ENCODE results near the gene PNRC2. TPM values are rescaled to one million over a fixed set of nuclear protein-coding genes. Genes with fewer than 3 reads are reported as not detected.
"Not testable (repeated sequence)": the region's sequence is repeated elsewhere in the genome, so short reads cannot be mapped to it uniquely, and the experiment has no call there.

PNRC2 gene
- total RNA-seq, 1 experiment from 2014 or later, result 67.7 TPM

GRCh38 chr1:23989263-23989662, 29.6 kb downstream of the PNRC2 start:
- H3K9me2 ChIP-seq (ENCODE audit: insufficient read depth), result no peaks in the 10 kb centered on the region
- no peaks in the 10 kb centered on the region for H3K79me2 ChIP-seq (ENCODE audit: low read depth)
- H3K27me3 ChIP-seq (ENCODE audit: insufficient read depth, low read depth), result no peaks in the 10 kb centered on the region
- H3K36me3 ChIP-seq (ENCODE audit: low read depth), result no peaks in the 10 kb centered on the region
- no peak overlapping the region for H3K27ac ChIP-seq
- no peak overlapping the region for H3K4me3 ChIP-seq
- no peaks in the 10 kb centered on the region for H3F3A ChIP-seq (ENCODE audit: insufficient read depth, low read depth)
- H3K4me2 ChIP-seq, result no peak overlapping the region
- no peak for DNase-seq
- no peaks in the 10 kb centered on the region for H4K20me1 ChIP-seq (ENCODE audit: insufficient read depth)
- no TSS peak for BruUV-seq (replicated peaks)
- TF ChIP-seq CTCF (conservative IDR thresholded peaks at IDR 0.05) (no peak), EZH2 (IDR thresholded peaks at IDR 0.05; ENCODE audit: low read depth) (no peak)
- POLR2A ChIA-PET (ENCODE audit: unreplicated experiment), result no interaction called here
- no peak overlapping the region for H2AFZ ChIP-seq
- intact Hi-C loops (cut with micrococcal nuclease; ENCODE audit: unreplicated experiment), result no loop called here
- no peaks in the 10 kb centered on the region for H3K9me3 ChIP-seq (ENCODE audit: insufficient read depth, low read depth)
- CTCF ChIA-PET, result no interaction called here
- H3K4me1 ChIP-seq (replicated peaks; ENCODE audit: insufficient read depth), result peaks cover 3% of the 10 kb centered on the region

- H3K27ac ChIP-seq; H4K20me1 ChIP-seq (ENCODE audit: insufficient read depth); H3K4me3 ChIP-seq; H3K9me2 ChIP-seq (ENCODE audit: insufficient read depth); H3K36me3 ChIP-seq (ENCODE audit: low read depth); H3K79me2 ChIP-seq (ENCODE audit: low read depth); H3K4me1 ChIP-seq (replicated peaks; ENCODE audit: insufficient read depth); BruUV-seq (replicated peaks); DNase-seq; H3K4me2 ChIP-seq; CTCF ChIA-PET; H3F3A ChIP-seq (ENCODE audit: insufficient read depth, low read depth); H3K27me3 ChIP-seq (ENCODE audit: insufficient read depth, low read depth); H3K9me3 ChIP-seq (ENCODE audit: insufficient read depth, low read depth); POLR2A ChIA-PET (ENCODE audit: unreplicated experiment); H2AFZ ChIP-seq; intact Hi-C loops (cut with micrococcal nuclease; ENCODE audit: unreplicated experiment): not testable (repeated sequence)
These were observed 32.4 kb downstream of the PNRC2 start for GRCh38 chr1:23992011-23992410.

GRCh38 chr1:23995431-23995837, 35.8 kb downstream of the PNRC2 start:
- no peaks in the 10 kb centered on the region for H3K4me1 ChIP-seq (replicated peaks; ENCODE audit: insufficient read depth)
- H4K20me1 ChIP-seq (ENCODE audit: insufficient read depth), result no peaks in the 10 kb centered on the region
- H3K27me3 ChIP-seq (ENCODE audit: insufficient read depth, low read depth), result no peaks in the 10 kb centered on the region
- no peak overlapping the region for H2AFZ ChIP-seq
- H3K27ac ChIP-seq, result no peak overlapping the region
- H3K9me2 ChIP-seq (ENCODE audit: insufficient read depth), result no peaks in the 10 kb centered on the region
- no peaks in the 10 kb centered on the region for H3K36me3 ChIP-seq (ENCODE audit: low read depth)
- H3F3A ChIP-seq (ENCODE audit: insufficient read depth, low read depth), result no peaks in the 10 kb centered on the region
- H3K9me3 ChIP-seq (ENCODE audit: insufficient read depth, low read depth), result no peaks in the 10 kb centered on the region
- DNase-seq, result no peak
- TF ChIP-seq EZH2 (IDR thresholded peaks at IDR 0.05; ENCODE audit: low read depth) (no peak), CTCF (conservative IDR thresholded peaks at IDR 0.05) (no peak)
- CTCF ChIA-PET, result no interaction called here
- BruUV-seq (replicated peaks), result no TSS peak
- no peaks in the 10 kb centered on the region for H3K79me2 ChIP-seq (ENCODE audit: low read depth)
- H3K4me3 ChIP-seq, result no peak overlapping the region
- POLR2A ChIA-PET (ENCODE audit: unreplicated experiment), result no interaction called here
- no peak overlapping the region for H3K4me2 ChIP-seq
- intact Hi-C loops (cut with micrococcal nuclease; ENCODE audit: unreplicated experiment), result no loop called here

GRCh38 chr1:23996700-23997229, 37.1 kb downstream of the PNRC2 start:
- Histone ChIP-seq H3K27me3 (ENCODE audit: insufficient read depth, low read depth) (no peaks in the 10 kb centered on the region), H3F3A (ENCODE audit: insufficient read depth, low read depth) (no peaks in the 10 kb centered on the region), H4K20me1 (ENCODE audit: insufficient read depth) (no peaks in the 10 kb centered on the region), H3K9me3 (ENCODE audit: insufficient read depth, low read depth) (no peaks in the 10 kb centered on the region), H3K79me2 (ENCODE audit: low read depth) (no peaks in the 10 kb centered on the region), H2AFZ (no peak overlapping the region), H3K4me3 (no peak overlapping the region), H3K27ac (no peak overlapping the region), H3K9me2 (ENCODE audit: insufficient read depth) (no peaks in the 10 kb centered on the region), H3K36me3 (ENCODE audit: low read depth) (no peaks in the 10 kb centered on the region), H3K4me1 (replicated peaks; ENCODE audit: insufficient read depth) (no peaks in the 10 kb centered on the region), H3K4me2 (no peak overlapping the region)
- ChIA-PET CTCF (no interaction called here), POLR2A (ENCODE audit: unreplicated experiment) (no interaction called here)
- no peak for DNase-seq
- intact Hi-C loops (cut with micrococcal nuclease; ENCODE audit: unreplicated experiment), result no loop called here
- TF ChIP-seq EZH2 (IDR thresholded peaks at IDR 0.05; ENCODE audit: low read depth) (no peak), CTCF (conservative IDR thresholded peaks at IDR 0.05) (no peak)
- BruUV-seq (replicated peaks), result no TSS peak

Data from PC-9 (cell line).